Mesenchymal stem cell (in vitro differentiated cells and primary cell): ENCODE measurements around the gene ALDH7A1.

ENCODE experiments used
- DNase-seq: peaks from one replicate; pipeline ENCODE4 v3.0.0-alpha.2; 2013
- H2AFZ ChIP-seq: one replicate; pipeline ENCODE4 v1.6.1; 2013; ENCODE audit warnings: low read depth, mild to moderate bottlenecking, control low read depth, inconsistent platforms, low read length, moderate library complexity
- H2AK5ac ChIP-seq: 2 replicates; pipeline ENCODE4 v1.6.1; 2013; ENCODE audit warnings: low read length, moderate library complexity, mild to moderate bottlenecking, inconsistent platforms; ENCODE audit not compliant: severe bottlenecking
- H2BK120ac ChIP-seq: one replicate; pipeline ENCODE4 v1.6.1; 2013; ENCODE audit warnings: low read depth, mild to moderate bottlenecking, inconsistent platforms, low read length, moderate library complexity
- H2BK12ac ChIP-seq, 2 experiments: one replicate each; pipeline ENCODE4 v1.6.1; 2013; ENCODE audit warnings: inconsistent platforms in 2 of 2, low read length in 2 of 2, mild to moderate bottlenecking in 2 of 2, moderate library complexity in 2 of 2, control low read depth in 1 of 2
- H2BK15ac ChIP-seq: one replicate; pipeline ENCODE4 v1.6.1; 2013; ENCODE audit warnings: mild to moderate bottlenecking, low read depth, inconsistent platforms; ENCODE audit not compliant: poor library complexity, severe bottlenecking
- H2BK5ac ChIP-seq: 2 replicates; pipeline ENCODE4 v1.6.1; 2013; ENCODE audit warnings: low read depth, mild to moderate bottlenecking, low read length, control low read depth, inconsistent platforms; ENCODE audit not compliant: poor library complexity, severe bottlenecking
- H3K14ac ChIP-seq, 2 experiments: one replicate each; pipeline ENCODE4 v1.6.1; 2013; ENCODE audit warnings: inconsistent platforms in 2 of 2, low read length in 2 of 2, control low read depth in 1 of 2, mild to moderate bottlenecking in 1 of 2, moderate library complexity in 1 of 2
- H3K18ac ChIP-seq, 2 experiments: one replicate each; pipeline ENCODE4 v1.6.1; 2013; ENCODE audit warnings: inconsistent platforms in 2 of 2, low read length in 2 of 2, control low read depth in 1 of 2, low read depth in 1 of 2, mild to moderate bottlenecking in 1 of 2
- H3K23ac ChIP-seq, 2 experiments: one replicate each; pipeline ENCODE4 v1.6.1; 2013; ENCODE audit warnings: inconsistent platforms in 2 of 2, low read length in 2 of 2, mild to moderate bottlenecking in 2 of 2, moderate library complexity in 2 of 2, control low read depth in 1 of 2
- H3K27ac ChIP-seq: 2 replicates; pipeline ENCODE4 v1.5.1; 2013; ENCODE audit warnings: mild to moderate bottlenecking, moderate library complexity, low read length, control low read depth, inconsistent platforms; ENCODE audit not compliant: poor library complexity, severe bottlenecking
- H3K27me3 ChIP-seq, 2 experiments: 2 replicates each; pipeline versions ENCODE4 v1.6.1 to v1.7.0; 2013; ENCODE audit warnings: low read length in 2 of 2, mild to moderate bottlenecking in 2 of 2, moderate library complexity in 2 of 2, control low read depth in 1 of 2, inconsistent platforms in 1 of 2; ENCODE audit not compliant: control insufficient read depth in 1 of 2, insufficient read depth in 1 of 2
- H3K36me3 ChIP-seq, 2 experiments: 2 replicates each; pipeline versions ENCODE4 v1.6.1 to v1.7.0; 2013; ENCODE audit warnings: low read length in 2 of 2, control low read depth in 1 of 2, inconsistent platforms in 1 of 2, low read depth in 1 of 2, mild to moderate bottlenecking in 1 of 2; ENCODE audit not compliant: insufficient read depth in 2 of 2, control insufficient read depth in 1 of 2
- H3K4ac ChIP-seq, 2 experiments: one replicate each; pipeline ENCODE4 v1.6.1; 2013; ENCODE audit warnings: inconsistent platforms in 2 of 2, low read length in 2 of 2, mild to moderate bottlenecking in 2 of 2, moderate library complexity in 2 of 2, control low read depth in 1 of 2, low read depth in 1 of 2
- H3K4me1 ChIP-seq: 2 replicates; pipeline ENCODE4 v1.6.1; 2013; ENCODE audit warnings: low read depth, low read length, control low read depth; ENCODE audit not compliant: control insufficient read depth, insufficient read depth
- H3K4me2 ChIP-seq: 2 replicates; pipeline ENCODE4 v1.6.1; 2013; ENCODE audit warnings: low read length, mild to moderate bottlenecking, inconsistent platforms; ENCODE audit not compliant: poor library complexity, severe bottlenecking
- H3K4me3 ChIP-seq, 2 experiments: 2 replicates each; pipeline versions ENCODE4 v1.5.1 to v1.7.0; 2013; ENCODE audit warnings: low read length in 2 of 2, mild to moderate bottlenecking in 2 of 2, control low read depth in 1 of 2, low read depth in 1 of 2; ENCODE audit not compliant: insufficient read depth in 1 of 2
- H3K79me1 ChIP-seq: replicated peaks from 2 replicates; pipeline ENCODE4 v1.6.1; 2013; ENCODE audit warnings: mild to moderate bottlenecking, control low read depth, low read length, inconsistent platforms; ENCODE audit not compliant: poor library complexity, severe bottlenecking
- H3K9ac ChIP-seq: 2 replicates; pipeline ENCODE4 v1.7.0; 2013; ENCODE audit warnings: mild to moderate bottlenecking, low read length, moderate library complexity
- H3K9me3 ChIP-seq: 2 replicates; pipeline ENCODE4 v1.7.0; 2013; ENCODE audit warnings: mild to moderate bottlenecking, low read length; ENCODE audit not compliant: control insufficient read depth
- H4K8ac ChIP-seq: one replicate; pipeline ENCODE4 v1.6.1; 2013; ENCODE audit warnings: inconsistent platforms, mild to moderate bottlenecking, low read length, moderate library complexity
- H4K91ac ChIP-seq: one replicate; pipeline ENCODE4 v1.6.1; 2013; ENCODE audit warnings: mild to moderate bottlenecking, low read length, inconsistent platforms
- WGBS: methylation state at CpG from one replicate; pipeline ENCODE4 v1.1.7; 2013; ENCODE audit warnings: mixed read lengths; 5-methylcytosine and 5-hydroxymethylcytosine counted together

ALDH7A1 gene

GRCh38 chr5:126513703-126514102 lies 81.3 kb downstream of the ALDH7A1 start:
- no peak overlapping the region for H3K14ac ChIP-seq
- H3K79me1 ChIP-seq: no peaks in the 10 kb centered on the region
- no peak overlapping the region for H2BK12ac ChIP-seq
- 89% methylated on average over 4 of the region's 4 CpGs for WGBS
- H3K18ac ChIP-seq: no peak overlapping the region
- H3K23ac ChIP-seq: no peak overlapping the region
- H4K91ac ChIP-seq: no peak overlapping the region
- no peaks in the 10 kb centered on the region for H3K36me3 ChIP-seq
- H3K27ac ChIP-seq: no peak overlapping the region
- H3K27me3 ChIP-seq: no peaks in the 10 kb centered on the region
- no peak overlapping the region for H3K9ac ChIP-seq
- no peak overlapping the region for H3K4me2 ChIP-seq
- H2BK5ac ChIP-seq: no peak overlapping the region
- no peak overlapping the region for H2BK15ac ChIP-seq
- no peak overlapping the region for H2AK5ac ChIP-seq
- no peak overlapping the region for H2BK120ac ChIP-seq
- no peaks in the 10 kb centered on the region for H3K9me3 ChIP-seq
- no peak for DNase-seq
- no peak overlapping the region for H2AFZ ChIP-seq
- H3K4me3 ChIP-seq: no peak overlapping the region
- no peak overlapping the region for H3K4ac ChIP-seq
- H3K4me1 ChIP-seq: peaks cover under 1% of the 10 kb centered on the region
- no peak overlapping the region for H4K8ac ChIP-seq

- H3K23ac ChIP-seq: no peak overlapping the region
- H3K79me1 ChIP-seq: no peaks in the 10 kb centered on the region
- WGBS: 97% methylated on average over 2 of the region's 2 CpGs
- no peak overlapping the region for H2BK120ac ChIP-seq
- no peak overlapping the region for H3K9ac ChIP-seq
- no peaks in the 10 kb centered on the region for H3K36me3 ChIP-seq
- H2BK5ac ChIP-seq: no peak overlapping the region
- H3K4me1 ChIP-seq: peaks cover 2% of the 10 kb centered on the region
- H3K27ac ChIP-seq: no peak overlapping the region
- H2AFZ ChIP-seq: no peak overlapping the region
- H2AK5ac ChIP-seq: no peak overlapping the region
- DNase-seq: no peak
- no peaks in the 10 kb centered on the region for H3K27me3 ChIP-seq
- H4K91ac ChIP-seq: no peak overlapping the region
- H2BK12ac ChIP-seq: no peak overlapping the region
- H3K18ac ChIP-seq: no peak overlapping the region
- H3K4me3 ChIP-seq: no peak overlapping the region
- no peak overlapping the region for H3K4ac ChIP-seq
- no peak overlapping the region for H3K4me2 ChIP-seq
- no peaks in the 10 kb centered on the region for H3K9me3 ChIP-seq
- no peak overlapping the region for H2BK15ac ChIP-seq
- H3K14ac ChIP-seq: no peak overlapping the region
- no peak overlapping the region for H4K8ac ChIP-seq
Measured at GRCh38 chr5:126513302-126513701, 81.7 kb downstream of the ALDH7A1 start.

DNA sequence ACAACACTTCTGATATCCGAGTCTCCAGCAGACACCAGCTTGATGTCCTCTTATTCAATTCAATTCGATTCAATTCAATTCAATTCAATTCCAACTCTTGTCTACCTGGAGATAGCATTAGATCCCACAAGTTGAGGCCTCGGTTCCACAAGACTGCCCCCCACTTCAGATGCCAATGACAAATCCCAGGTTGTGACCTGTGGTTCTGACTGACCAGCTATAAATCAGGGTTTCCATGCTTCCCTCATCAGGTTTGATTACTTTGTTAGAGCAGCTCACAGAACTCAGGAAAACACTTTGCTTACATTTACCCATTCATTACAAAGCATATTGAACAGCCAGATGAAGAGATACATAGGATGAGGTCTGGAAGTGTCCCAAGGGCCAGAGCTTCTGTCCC lies 82.6 kb downstream of the ALDH7A1 start:
- H3K36me3 ChIP-seq: no peaks in the 10 kb centered on the region
- H3K4me1 ChIP-seq: peaks cover 2% of the 10 kb centered on the region
- no peak overlapping the region for H3K4ac ChIP-seq
- H4K8ac ChIP-seq: no peak overlapping the region
- H3K9me3 ChIP-seq: no peaks in the 10 kb centered on the region
- H3K4me2 ChIP-seq: no peak overlapping the region
- no peak overlapping the region for H2BK5ac ChIP-seq
- no peak overlapping the region for H2BK15ac ChIP-seq
- no peak overlapping the region for H3K23ac ChIP-seq
- DNase-seq: no peak
- H3K4me3 ChIP-seq: no peak overlapping the region
- H3K27ac ChIP-seq: no peak overlapping the region
- no peak overlapping the region for H3K9ac ChIP-seq
- no peaks in the 10 kb centered on the region for H3K79me1 ChIP-seq
- no peak overlapping the region for H3K14ac ChIP-seq
- H2AFZ ChIP-seq: no peak overlapping the region
- peak overlapping the region in 1 of 2 experiments; percentile 19 for H2BK12ac ChIP-seq
- 91% methylated on average over 3 of the region's 3 CpGs for WGBS
- no peak overlapping the region for H3K18ac ChIP-seq
- H2BK120ac ChIP-seq: no peak overlapping the region
- no peak overlapping the region for H2AK5ac ChIP-seq
- H3K27me3 ChIP-seq: no peaks in the 10 kb centered on the region
- no peak overlapping the region for H4K91ac ChIP-seq

DNA sequence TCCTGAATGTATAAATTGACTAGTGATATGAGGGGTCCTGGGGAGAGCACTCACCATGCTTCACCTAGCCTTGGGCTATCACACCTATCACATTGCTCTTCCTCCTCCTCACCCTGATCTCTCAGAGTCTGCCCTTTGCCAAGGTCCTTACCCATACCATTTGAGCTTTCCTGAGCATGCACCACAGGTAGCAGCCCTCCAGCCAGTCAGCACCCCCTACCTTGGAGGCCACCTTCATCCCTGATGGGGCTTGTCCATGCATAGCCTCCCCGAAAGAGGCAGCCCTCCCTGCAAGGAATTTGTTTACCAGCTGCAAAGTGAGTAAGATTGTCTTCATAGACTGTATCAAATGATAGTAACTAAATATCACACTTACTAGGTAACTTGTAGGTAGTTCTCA lies 83.1 kb downstream of the ALDH7A1 start:
- no peak overlapping the region for H2AK5ac ChIP-seq
- H3K4me1 ChIP-seq: peaks cover 2% of the 10 kb centered on the region
- no CpG with 5 or more reads among the region's 1 CpG for whole genome bisulfite sequencing
- no peak overlapping the region for H2AFZ ChIP-seq
- peak overlapping the region in 1 of 2 experiments; percentile 3 for H2BK12ac ChIP-seq
- no peak overlapping the region for H2BK5ac ChIP-seq
- no peak overlapping the region for H3K23ac ChIP-seq
- no peaks in the 10 kb centered on the region for H3K36me3 ChIP-seq
- H3K9ac ChIP-seq: no peak overlapping the region
- no peak overlapping the region for H3K4me3 ChIP-seq
- DNase-seq: no peak
- no peak overlapping the region for H3K4ac ChIP-seq
- H3K4me2 ChIP-seq: no peak overlapping the region
- peak overlapping the region; percentile 11 for H4K91ac ChIP-seq
- no peak overlapping the region for H4K8ac ChIP-seq
- H3K14ac ChIP-seq: no peak overlapping the region
- H2BK15ac ChIP-seq: no peak overlapping the region
- H3K18ac ChIP-seq: no peak overlapping the region
- H3K9me3 ChIP-seq: no peaks in the 10 kb centered on the region
- no peak overlapping the region for H3K27ac ChIP-seq
- no peaks in the 10 kb centered on the region for H3K27me3 ChIP-seq
- no peak overlapping the region for H2BK120ac ChIP-seq
- no peaks in the 10 kb centered on the region for H3K79me1 ChIP-seq
